ENCODE data around the gene MGMT. TPM values are rescaled to one million over a fixed set of nuclear protein-coding genes. Genes with fewer than 3 reads are reported as not detected.

Gene MGMT
- total RNA-seq, 1 experiment from 2014 or later: 11.5 TPM

- no TSS peak for BruUV-seq (replicated peaks)
- POLR2A ChIA-PET: no interaction called here
- H3K4me1 ChIP-seq (ENCODE audit: control insufficient read depth in 1 of 2, insufficient read depth in 2 of 2, low read length in 2 of 2): no peaks in the 10 kb centered on the region
- no peak overlapping the region for H3K4me3 ChIP-seq (replicated peaks in 1 of 2; ENCODE audit: low read depth in 1 of 2, low read length in 2 of 2)
- DNase-seq (ENCODE audit: low read depth, low spot score) (no peak), ATAC-seq (no peak)
- H3K4me2 ChIP-seq (ENCODE audit: low read length): no peak overlapping the region
- H3K36me3 ChIP-seq (ENCODE audit: control insufficient read depth in 1 of 2, insufficient read depth in 2 of 2, low read length in 2 of 2): no peaks in the 10 kb centered on the region
- CTCF ChIA-PET: no interaction called here
- H2AFZ ChIP-seq (ENCODE audit: low read depth, low read length, poor library complexity, severe bottlenecking): no peak overlapping the region
- H3K9ac ChIP-seq (ENCODE audit: low read length): no peak overlapping the region
- intact Hi-C loops (cut with micrococcal nuclease): no loop called here
- no peaks in the 10 kb centered on the region for H3K79me2 ChIP-seq (ENCODE audit: insufficient read depth, low read length)
- no peaks in the 10 kb centered on the region for H3K9me3 ChIP-seq (ENCODE audit: control insufficient read depth in 1 of 2, insufficient read depth in 1 of 2, low read depth in 1 of 2, low read length in 2 of 2)
- no peaks in the 10 kb centered on the region for H3K9me2 ChIP-seq (ENCODE audit: insufficient read depth)
- no peaks in the 10 kb centered on the region for H3K27me3 ChIP-seq (ENCODE audit: insufficient read depth, low read length)
- no peaks in the 10 kb centered on the region for H4K20me1 ChIP-seq (ENCODE audit: insufficient read depth)
- TF ChIP-seq POLR2A (IDR thresholded peaks at IDR 0.05; ENCODE audit: borderline replicate concordance, extremely low read depth, insufficient read depth, insufficient read length) (no peak), ZBTB33 (IDR thresholded peaks at IDR 0.05; ENCODE audit: extremely low read depth, insufficient replicate concordance, low read length) (no peak), EGR1 (IDR thresholded peaks at IDR 0.05; ENCODE audit: low read depth) (no peak), SIN3A (IDR thresholded peaks at IDR 0.05; ENCODE audit: low read depth) (no peak), SRF (IDR thresholded peaks at IDR 0.05; ENCODE audit: low read depth) (no peak)
- RAD21 ChIA-PET (ENCODE audit: low non-redundant PET in 1 of 2, low total read pairs in 2 of 2, uncharacterized antibody in 2 of 2, unreplicated experiment in 2 of 2): no interaction called here
- no peak overlapping the region for H3K27ac ChIP-seq (ENCODE audit: low read depth, low read length)
Observed at GRCh38 chr10:129690248-129691070, 223.4 kb downstream of the MGMT start.

GRCh38 chr10:129692695-129693094 is 225.7 kb downstream of the MGMT start:
- no peaks in the 10 kb centered on the region for H3K9me2 ChIP-seq (ENCODE audit: insufficient read depth)
- H3K9me3 ChIP-seq (ENCODE audit: control insufficient read depth in 1 of 2, insufficient read depth in 1 of 2, low read depth in 1 of 2, low read length in 2 of 2): no peaks in the 10 kb centered on the region
- no TSS peak for BruUV-seq (replicated peaks)
- H3K27me3 ChIP-seq (ENCODE audit: insufficient read depth, low read length): no peaks in the 10 kb centered on the region
- no peak overlapping the region for H3K4me2 ChIP-seq (ENCODE audit: low read length)
- H3K9ac ChIP-seq (ENCODE audit: low read length): no peak overlapping the region
- no peak overlapping the region for H2AFZ ChIP-seq (ENCODE audit: low read depth, low read length, poor library complexity, severe bottlenecking)
- H3K27ac ChIP-seq (ENCODE audit: low read depth, low read length): no peak overlapping the region
- POLR2A ChIA-PET: no interaction called here
- no peak for DNase-seq (ENCODE audit: low read depth, low spot score)
- no peak overlapping the region for H3K4me3 ChIP-seq (replicated peaks in 1 of 2; ENCODE audit: low read depth in 1 of 2, low read length in 2 of 2)
- H4K20me1 ChIP-seq (ENCODE audit: insufficient read depth): no peaks in the 10 kb centered on the region
- no peaks in the 10 kb centered on the region for H3K36me3 ChIP-seq (ENCODE audit: control insufficient read depth in 1 of 2, insufficient read depth in 2 of 2, low read length in 2 of 2)
- ATAC-seq: no peak
- TF ChIP-seq FOSL1 (IDR thresholded peaks at IDR 0.05; ENCODE audit: low read depth) (no peak), SIN3A (IDR thresholded peaks at IDR 0.05; ENCODE audit: low read depth) (no peak), EZH2phosphoT487 (IDR thresholded peaks at IDR 0.05; ENCODE audit: borderline replicate concordance) (no peak), JUND (IDR thresholded peaks at IDR 0.05) (no peak), REST (IDR thresholded peaks at IDR 0.05; ENCODE audit: low read depth) (no peak), TCF7L2 (IDR thresholded peaks at IDR 0.05; ENCODE audit: borderline replicate concordance, extremely low read depth, insufficient read depth, insufficient read length) (no peak), POLR2A (IDR thresholded peaks at IDR 0.05; ENCODE audit: borderline replicate concordance, extremely low read depth, insufficient read depth, insufficient read length) (no peak), MAX (IDR thresholded peaks at IDR 0.05) (no peak), SRF (IDR thresholded peaks at IDR 0.05; ENCODE audit: low read depth) (no peak)
- RAD21 ChIA-PET (ENCODE audit: low non-redundant PET in 1 of 2, low total read pairs in 2 of 2, uncharacterized antibody in 2 of 2, unreplicated experiment in 2 of 2): no interaction called here
- intact Hi-C loops (cut with micrococcal nuclease): no loop called here
- no peaks in the 10 kb centered on the region for H3K4me1 ChIP-seq (ENCODE audit: control insufficient read depth in 1 of 2, insufficient read depth in 2 of 2, low read length in 2 of 2)
- CTCF ChIA-PET: no interaction called here
- no peaks in the 10 kb centered on the region for H3K79me2 ChIP-seq (ENCODE audit: insufficient read depth, low read length)
